Mesendoderm (in vitro differentiated cells): ENCODE measurements around the gene ZFHX3.

ENCODE experiments used
- DNase-seq: peaks from one replicate; pipeline ENCODE4 v3.0.0; 2013
- H2AK5ac ChIP-seq: 2 replicates; pipeline ENCODE4 v1.6.1; 2013; ENCODE audit warnings: low read length, inconsistent platforms
- H2BK120ac ChIP-seq: 2 replicates; pipeline ENCODE4 v1.6.1; 2013; ENCODE audit warnings: low read depth, mild to moderate bottlenecking, low read length, moderate library complexity, mixed read lengths
- H2BK15ac ChIP-seq: replicated peaks from 2 replicates; pipeline ENCODE4 v1.6.1; 2013; ENCODE audit warnings: low read depth, mild to moderate bottlenecking, moderate library complexity
- H2BK5ac ChIP-seq: 2 replicates; pipeline ENCODE4 v1.6.1; 2013; ENCODE audit warnings: low read length, inconsistent platforms
- H3K18ac ChIP-seq: 2 replicates; pipeline ENCODE4 v1.6.1; 2013; ENCODE audit warnings: mild to moderate bottlenecking, low read length, mixed read lengths
- H3K23ac ChIP-seq: one replicate; pipeline ENCODE4 v1.6.1; 2013; ENCODE audit warnings: low read length
- H3K27ac ChIP-seq: 2 replicates; pipeline ENCODE4 v1.5.1; 2013; ENCODE audit warnings: low read depth, mild to moderate bottlenecking, inconsistent platforms, low read length, moderate library complexity
- H3K27me3 ChIP-seq: 2 replicates; pipeline ENCODE4 v1.6.1; 2013; ENCODE audit warnings: low read length, control low read depth, mild to moderate bottlenecking, inconsistent platforms; ENCODE audit not compliant: insufficient read depth, poor library complexity
- H3K36me3 ChIP-seq: 2 replicates; pipeline ENCODE4 v1.6.1; 2013; ENCODE audit warnings: low read length, inconsistent platforms; ENCODE audit not compliant: control insufficient read depth, insufficient read depth
- H3K4ac ChIP-seq: one replicate; pipeline ENCODE4 v1.6.1; 2013; ENCODE audit warnings: low read depth, mild to moderate bottlenecking, low read length, moderate library complexity
- H3K4me1 ChIP-seq: 2 replicates; pipeline ENCODE4 v1.6.1; 2013; ENCODE audit warnings: low read depth, low read length, inconsistent platforms; ENCODE audit not compliant: control insufficient read depth
- H3K4me2 ChIP-seq: 2 replicates; pipeline ENCODE4 v1.6.1; 2013; ENCODE audit warnings: low read length
- H3K4me3 ChIP-seq: 2 replicates; pipeline ENCODE4 v1.5.1; 2013; ENCODE audit warnings: mild to moderate bottlenecking, low read length
- H3K56ac ChIP-seq: one replicate; pipeline ENCODE4 v1.6.1; 2013; ENCODE audit warnings: low read length
- H3K79me1 ChIP-seq: 2 replicates; pipeline ENCODE4 v1.6.1; 2013; ENCODE audit warnings: low read length, inconsistent platforms
- H3K79me2 ChIP-seq: 2 replicates; pipeline ENCODE4 v1.6.1; 2013; ENCODE audit warnings: mild to moderate bottlenecking, low read length; ENCODE audit not compliant: control insufficient read depth, insufficient read depth
- H3K9ac ChIP-seq: 2 replicates; pipeline ENCODE4 v1.6.1; 2013; ENCODE audit warnings: low read length, inconsistent platforms
- H4K5ac ChIP-seq: one replicate; pipeline ENCODE4 v1.6.1; 2013; ENCODE audit warnings: low read length
- H4K8ac ChIP-seq: one replicate; pipeline ENCODE4 v1.6.1; 2013; ENCODE audit warnings: low read depth, mild to moderate bottlenecking, control low read depth, low read length, moderate library complexity
- WGBS: extraction: QIAGEN DNeasy Blood & Tissue Kit; methylation state at CpG from one replicate; pipeline ENCODE4 v1.1.7; 2013; ENCODE audit warnings: low lambda C conversion rate, missing lambda C conversion rate; ENCODE audit not compliant: insufficient coverage; ENCODE audit errors: extremely low coverage; 5-methylcytosine and 5-hydroxymethylcytosine counted together

ZFHX3 gene

DNA sequence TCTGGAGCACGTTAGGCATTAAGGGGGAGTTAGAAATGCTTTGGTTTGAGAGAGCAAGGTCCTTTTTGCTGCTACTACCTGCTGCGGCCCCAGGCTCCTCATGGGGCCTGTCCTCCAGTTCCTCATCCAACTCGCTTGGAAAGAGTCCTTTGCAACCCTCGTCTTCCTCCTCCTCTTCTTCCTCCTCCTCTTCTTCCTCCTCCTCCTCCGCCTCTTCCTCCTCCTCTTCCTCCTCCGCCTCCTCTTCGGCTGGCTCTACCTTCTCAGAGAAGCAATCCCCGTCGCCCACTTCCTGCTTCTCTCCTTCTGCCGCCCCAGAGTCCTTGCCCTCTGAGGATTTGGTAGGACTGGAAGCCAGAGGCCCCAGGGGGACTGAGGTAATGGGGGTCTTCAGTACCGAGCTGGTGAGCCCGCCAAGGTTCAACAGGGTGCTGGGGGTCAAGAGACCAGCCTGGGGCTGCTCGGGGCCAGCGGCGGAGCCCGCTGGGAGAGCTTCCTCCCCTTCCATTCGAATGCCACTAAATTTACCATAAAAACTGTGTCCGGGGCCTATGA is 89.3 kb downstream of the ZFHX3 start:
- H3K36me3 ChIP-seq, result no peaks in the 10 kb centered on the region
- no peak overlapping the region for H2AK5ac ChIP-seq

GRCh38 chr16:72957303-72958277 is 90.3 kb downstream of the ZFHX3 start:
- Histone ChIP-seq H3K4me3 (no peak overlapping the region), H3K4me1 (no peaks in the 10 kb centered on the region), H3K9ac (no peak overlapping the region), H4K8ac (no peak overlapping the region), H3K79me1 (no peaks in the 10 kb centered on the region), H3K27me3 (no peaks in the 10 kb centered on the region), H3K23ac (no peak overlapping the region), H3K79me2 (no peaks in the 10 kb centered on the region), H3K56ac (no peak overlapping the region), H3K4ac (no peak overlapping the region), H2BK120ac (no peak overlapping the region), H2BK5ac (no peak overlapping the region), H4K5ac (no peak overlapping the region), H3K4me2 (no peak overlapping the region), H3K27ac (no peak overlapping the region), H2BK15ac (no peak overlapping the region), H2AK5ac (no peak overlapping the region), H3K36me3 (no peaks in the 10 kb centered on the region), H3K18ac (no peak overlapping the region)
- WGBS, result no CpG with 5 or more reads among the region's 50 CpGs
- no peak for DNase-seq

More for the DNA sequence above, 89.3 kb downstream of the ZFHX3 start:
- no CpG with 5 or more reads among the region's 18 CpGs for WGBS
- H3K23ac ChIP-seq, result no peak overlapping the region
- no peak overlapping the region for H3K27ac ChIP-seq
- no peak overlapping the region for H3K18ac ChIP-seq
- no peak overlapping the region for H4K5ac ChIP-seq
- H3K4me3 ChIP-seq, result no peak overlapping the region
- H3K4me2 ChIP-seq, result no peak overlapping the region
- H2BK5ac ChIP-seq, result no peak overlapping the region
- H3K79me2 ChIP-seq, result no peaks in the 10 kb centered on the region
- H4K8ac ChIP-seq, result no peak overlapping the region
- no peak overlapping the region for H3K56ac ChIP-seq
- H3K4ac ChIP-seq, result no peak overlapping the region
- no peak for DNase-seq
- no peaks in the 10 kb centered on the region for H3K4me1 ChIP-seq
- H3K9ac ChIP-seq, result no peak overlapping the region
- H2BK15ac ChIP-seq, result no peak overlapping the region
- no peaks in the 10 kb centered on the region for H3K79me1 ChIP-seq
- no peak overlapping the region for H2BK120ac ChIP-seq
- no peaks in the 10 kb centered on the region for H3K27me3 ChIP-seq

DNA sequence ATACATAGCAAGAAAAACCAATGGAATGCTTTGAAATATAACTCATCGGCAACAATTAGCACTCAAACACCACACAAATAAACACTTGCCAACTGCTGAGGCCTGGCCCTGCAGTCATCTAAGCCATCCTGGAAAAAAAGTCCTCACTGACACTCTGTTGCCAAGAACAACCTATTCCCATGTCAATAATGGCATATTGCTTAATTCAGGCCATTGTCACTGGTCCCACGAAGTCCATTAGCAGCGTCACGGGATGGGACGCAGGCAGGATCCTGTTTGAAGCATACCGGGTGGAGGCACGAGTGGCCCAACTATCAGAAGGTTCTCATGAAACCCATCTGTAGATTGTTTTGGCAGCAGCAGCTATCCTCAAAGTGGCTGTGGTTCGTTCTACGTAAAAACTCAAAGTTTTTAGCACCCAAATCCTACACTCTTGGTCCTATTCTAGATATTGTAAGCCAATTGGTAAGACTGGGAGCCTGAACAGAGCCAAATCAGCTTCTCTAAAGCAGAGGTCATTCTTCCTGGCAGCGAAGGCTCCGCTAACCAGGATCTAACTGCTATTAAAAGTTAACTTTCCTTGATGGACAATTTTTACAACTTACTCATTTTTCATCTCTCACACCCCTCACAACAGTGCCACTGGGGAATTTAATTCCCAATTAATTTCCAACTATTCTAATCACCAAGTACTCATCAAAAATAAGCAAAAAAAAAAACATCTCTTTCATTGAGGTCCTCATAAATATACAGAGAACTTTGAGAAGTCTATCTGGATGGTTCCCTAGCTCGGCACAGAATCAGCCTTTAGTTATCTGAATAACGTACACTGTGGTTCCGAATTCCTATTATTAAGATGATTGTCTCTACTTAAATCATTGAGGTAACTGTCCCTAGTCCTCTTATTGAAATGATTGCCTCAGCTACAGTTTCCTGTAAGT is 91.5 kb downstream of the ZFHX3 start:
- no peaks in the 10 kb centered on the region for H3K79me2 ChIP-seq
- H3K4me3 ChIP-seq, result no peak overlapping the region
- H4K5ac ChIP-seq, result no peak overlapping the region
- H3K27ac ChIP-seq, result no peak overlapping the region
- H3K4me2 ChIP-seq, result no peak overlapping the region
- no CpG with 5 or more reads among the region's 14 CpGs for WGBS
- no peaks in the 10 kb centered on the region for H3K4me1 ChIP-seq
- H4K8ac ChIP-seq, result no peak overlapping the region
- no peak overlapping the region for H2BK120ac ChIP-seq
- DNase-seq, result no peak
- H3K27me3 ChIP-seq, result no peaks in the 10 kb centered on the region
- H2BK5ac ChIP-seq, result no peak overlapping the region
- no peak overlapping the region for H2BK15ac ChIP-seq
- H3K18ac ChIP-seq, result no peak overlapping the region
- H3K4ac ChIP-seq, result no peak overlapping the region
- no peaks in the 10 kb centered on the region for H3K79me1 ChIP-seq
- H2AK5ac ChIP-seq, result no peak overlapping the region
- H3K56ac ChIP-seq, result no peak overlapping the region
- H3K9ac ChIP-seq, result no peak overlapping the region
- H3K36me3 ChIP-seq, result no peaks in the 10 kb centered on the region
- H3K23ac ChIP-seq, result no peak overlapping the region

DNA sequence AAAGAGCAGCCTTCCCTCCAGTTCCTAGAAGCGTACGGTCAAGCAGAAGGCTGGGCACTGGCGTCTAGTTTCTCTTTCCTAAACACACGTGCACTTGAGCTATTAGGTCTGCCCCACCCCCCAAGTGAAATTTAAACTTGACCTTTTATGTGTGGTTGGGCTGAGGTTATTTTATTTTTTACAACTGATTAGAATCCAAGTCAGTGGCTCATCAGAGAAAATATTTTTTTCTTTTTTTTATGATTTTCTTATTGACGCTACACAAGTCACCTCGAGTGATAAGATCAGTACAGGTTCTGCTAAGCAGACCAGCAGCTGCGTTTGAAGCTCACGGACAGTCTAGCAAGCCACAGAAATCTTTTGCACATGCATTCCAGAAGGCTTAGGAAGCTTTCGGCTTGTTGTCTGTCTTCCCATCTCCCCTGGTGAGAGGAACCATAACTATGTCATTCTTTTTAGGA is 95.1 kb downstream of the ZFHX3 start:
- Histone ChIP-seq H3K4ac (no peak overlapping the region), H3K23ac (no peak overlapping the region), H3K36me3 (no peaks in the 10 kb centered on the region), H2AK5ac (no peak overlapping the region), H3K9ac (no peak overlapping the region), H3K4me3 (no peak overlapping the region), H2BK120ac (no peak overlapping the region), H3K4me2 (no peak overlapping the region), H3K27ac (no peak overlapping the region), H4K8ac (no peak overlapping the region), H3K27me3 (no peaks in the 10 kb centered on the region), H3K18ac (no peak overlapping the region), H2BK15ac (no peak overlapping the region), H2BK5ac (no peak overlapping the region), H3K4me1 (no peaks in the 10 kb centered on the region), H3K56ac (no peak overlapping the region), H3K79me1 (no peaks in the 10 kb centered on the region), H3K79me2 (no peaks in the 10 kb centered on the region), H4K5ac (no peak overlapping the region)
- no CpG with 5 or more reads among the region's 9 CpGs for WGBS
- no peak for DNase-seq

- Histone ChIP-seq H3K4ac (no peak overlapping the region), H3K36me3 (no peaks in the 10 kb centered on the region), H3K27ac (no peak overlapping the region), H2BK15ac (no peak overlapping the region), H3K4me1 (no peaks in the 10 kb centered on the region), H2BK120ac (no peak overlapping the region), H3K79me2 (no peaks in the 10 kb centered on the region), H4K8ac (no peak overlapping the region), H3K23ac (no peak overlapping the region), H2AK5ac (no peak overlapping the region), H4K5ac (no peak overlapping the region), H3K18ac (no peak overlapping the region), H3K27me3 (no peaks in the 10 kb centered on the region), H3K79me1 (no peaks in the 10 kb centered on the region), H3K4me2 (no peak overlapping the region), H3K56ac (no peak overlapping the region), H2BK5ac (no peak overlapping the region), H3K9ac (no peak overlapping the region), H3K4me3 (no peak overlapping the region)
- DNase-seq, result no peak
- WGBS, result no CpG with 5 or more reads among the region's 10 CpGs
Measured at GRCh38 chr16:72952404-72952803, 95.5 kb downstream of the ZFHX3 start.
